Right lung (tissue), 10 donors: ENCODE results near the gene PABPC1L. TPM values are rescaled to one million over a fixed set of nuclear protein-coding genes. Genes with fewer than 3 reads are reported as not detected.
"Not testable (repeated sequence)": the region's sequence is repeated elsewhere in the genome, so short reads cannot be mapped to it uniquely, and the experiment has no call there.

Experiments
- DNase-seq, 2 donors: peaks; one replicate each; pipeline ENCODE4 v3.0.0-alpha.2; 2013
- long read RNA-seq, 8 donors: transcript quantifications; one replicate each; lab custom pipeline, GENCODE V29; 2026
- polyA plus RNA-seq, 5 donors: library from polyadenylated mRNA; unstranded; fragments of 120-200 nt; gene quantifications; one replicate each; pipeline versions ENCODE4 v1.2.1 to v1.2.3, GENCODE V29; 2013; ENCODE audit warnings: inconsistent platforms in 1 of 5, low replicate concordance in 1 of 5; ENCODE audit not compliant: insufficient read length in 5 of 5, insufficient read depth in 1 of 5

The PABPC1L gene
- polyA plus RNA-seq: 100 to 1,000 TPM in 1 of 5 donors, 10 to 100 TPM in 4; 74.3 to 110 (median 86.3) TPM
- long read RNA-seq, donor 1, transcript PABPC1L-202 (8 exons, 1,263 nt): major isoform, 8 of 69 reads
- long read RNA-seq, donor 1, partial matches to known transcripts: 34 of 69 reads
- long read RNA-seq, donor 1, other reads (novel, unspliced or antisense): 23 of 69 reads
- long read RNA-seq, donor 2, partial matches to known transcripts: 0 of 7 reads
- long read RNA-seq, donor 2, other reads (novel, unspliced or antisense): 0 of 7 reads
- long read RNA-seq, donor 3, transcript PABPC1L-202 (8 exons, 1,263 nt): major isoform, 8 of 24 reads
- long read RNA-seq, donor 3, transcript PABPC1L-207 (6 exons, 2,223 nt): minor isoform, 6 of 24 reads
- long read RNA-seq, donor 3, partial matches to known transcripts: 5 of 24 reads
- long read RNA-seq, donor 3, other reads (novel, unspliced or antisense): 0 of 24 reads
- long read RNA-seq, donor 4, partial matches to known transcripts: 6 of 16 reads
- long read RNA-seq, donor 4, other reads (novel, unspliced or antisense): 0 of 16 reads
- long read RNA-seq, donor 5, transcript PABPC1L-202 (8 exons, 1,263 nt): major isoform, 13 of 44 reads
- long read RNA-seq, donor 5, transcript PABPC1L-207 (6 exons, 2,223 nt): minor isoform, 7 of 44 reads
- long read RNA-seq, donor 5, partial matches to known transcripts: 21 of 44 reads
- long read RNA-seq, donor 5, other reads (novel, unspliced or antisense): 0 of 44 reads
- long read RNA-seq, donor 6, transcript PABPC1L-202 (8 exons, 1,263 nt): major isoform, 7 of 43 reads
- long read RNA-seq, donor 6, partial matches to known transcripts: 18 of 43 reads
- long read RNA-seq, donor 6, other reads (novel, unspliced or antisense): 11 of 43 reads
- long read RNA-seq, donor 7, transcript PABPC1L-202 (8 exons, 1,263 nt): major isoform, 6 of 9 reads
- long read RNA-seq, donor 7, partial matches to known transcripts: 0 of 9 reads
- long read RNA-seq, donor 7, other reads (novel, unspliced or antisense): 0 of 9 reads
- long read RNA-seq, donor 8, transcript PABPC1L-202 (8 exons, 1,263 nt): major isoform, 6 of 17 reads
- long read RNA-seq, donor 8, partial matches to known transcripts: 8 of 17 reads
- long read RNA-seq, donor 8, other reads (novel, unspliced or antisense): 0 of 17 reads

- DNase-seq: peak; percentile 52 to 65
Measured at GRCh38 chr20:44909872-44910689, at the start of gene PABPC1L. PABPC1L (plus strand) TSS chr20:44910060; CDS start chr20:44910144, 84 bp downstream.

- no peak for DNase-seq
Measured at GRCh38 chr20:44861531-44862006, 48.3 kb upstream of the PABPC1L start.

- DNase-seq: no peak
Measured at GRCh38 chr20:44862286-44862685, 47.6 kb upstream of the PABPC1L start.

GRCh38 chr20:44863365-44864084 is 46.3 kb upstream of the PABPC1L start:
- not testable (repeated sequence) for DNase-seq

GRCh38 chr20:44864493-44864892 is 45.4 kb upstream of the PABPC1L start:
- not testable (repeated sequence) for DNase-seq

- DNase-seq: no peak
Measured at GRCh38 chr20:44866703-44867335, 43.0 kb upstream of the PABPC1L start.

GRCh38 chr20:44869471-44869870 is 40.4 kb upstream of the PABPC1L start:
- DNase-seq: no peak

GRCh38 chr20:44882360-44882759 is 27.5 kb upstream of the PABPC1L start:
- DNase-seq: not testable (repeated sequence)

GRCh38 chr20:44883214-44883902 is 26.5 kb upstream of the PABPC1L start:
- no peak for DNase-seq

GRCh38 chr20:44884907-44885391 is 24.9 kb upstream of the PABPC1L start:
- no peak for DNase-seq

GRCh38 chr20:44885392-44886265 is 24.2 kb upstream of the PABPC1L start, which contains the start of gene YWHAB:
YWHAB (plus strand) TSS chr20:44885705; CDS start chr20:44901534, 15,829 bp downstream.
- DNase-seq: peak; percentile 98

GRCh38 chr20:44886266-44886651 is 23.6 kb upstream of the PABPC1L start:
- DNase-seq: no peak

- DNase-seq: no peak
Measured at GRCh38 chr20:44886828-44887227, 23.0 kb upstream of the PABPC1L start.

- no peak for DNase-seq
Measured at GRCh38 chr20:44887466-44887865, 22.4 kb upstream of the PABPC1L start.

- no peak for DNase-seq
Measured at GRCh38 chr20:44888226-44889103, 21.4 kb upstream of the PABPC1L start.

GRCh38 chr20:44891826-44892225 is 18.0 kb upstream of the PABPC1L start:
- no peak for DNase-seq

- no peak for DNase-seq
Measured at GRCh38 chr20:44894959-44895358, 14.9 kb upstream of the PABPC1L start.
